HuH-7.5 (cell line): ENCODE measurements around the gene SPA17.

Experiments used
- DNase-seq: peaks from one replicate; pipeline ENCODE4 v3.0.0; 2011; ENCODE audit warnings: low spot score

The SPA17 gene

GRCh38 chr11:124724979-124725718 lies 51.4 kb downstream of the SPA17 start:
- peak; percentile 46 for DNase-seq

GRCh38 chr11:124725719-124726105 lies 52.0 kb downstream of the SPA17 start:
- no peak for DNase-seq

- DNase-seq, result no peak
Observed at GRCh38 chr11:124727474-124727873, 53.8 kb downstream of the SPA17 start.

GRCh38 chr11:124728134-124728533 lies 54.4 kb downstream of the SPA17 start:
- no peak for DNase-seq

- no peak for DNase-seq
Observed at GRCh38 chr11:124729571-124729970, 55.9 kb downstream of the SPA17 start.

- DNase-seq, result no peak
Observed at GRCh38 chr11:124732230-124732629, 58.5 kb downstream of the SPA17 start.

GRCh38 chr11:124736736-124737135 lies 63.0 kb downstream of the SPA17 start:
- DNase-seq, result no peak

GRCh38 chr11:124737638-124738305 lies 64.1 kb downstream of the SPA17 start:
- no peak for DNase-seq

GRCh38 chr11:124738713-124739478 lies 65.2 kb downstream of the SPA17 start:
- DNase-seq, result no peak

GRCh38 chr11:124739479-124740276 lies 66.0 kb downstream of the SPA17 start, which contains the start of gene NRGN:
Gene NRGN, plus strand, starts transcription at chr11:124739942. Its CDS starts 143 bp downstream, at chr11:124740085.
- peak; percentile 94 for DNase-seq

- no peak for DNase-seq
Observed at GRCh38 chr11:124740277-124740882, 66.7 kb downstream of the SPA17 start.

GRCh38 chr11:124742555-124742954 lies 68.9 kb downstream of the SPA17 start:
- DNase-seq, result no peak

- no peak for DNase-seq
Observed at GRCh38 chr11:124743050-124743449, 69.3 kb downstream of the SPA17 start.

GRCh38 chr11:124745270-124745834 lies 71.6 kb downstream of the SPA17 start:
- no peak for DNase-seq

GRCh38 chr11:124745835-124746620 lies 72.3 kb downstream of the SPA17 start:
- DNase-seq, result peak; percentile 81

GRCh38 chr11:124746621-124747243 lies 73.0 kb downstream of the SPA17 start:
- DNase-seq, result peak; percentile 96
